H1 (cell line): ENCODE measurements around the gene SAG.

Experiments used
- CTCF ChIP-seq, 3 experiments: IDR thresholded peaks; 1 replicate in 2 of 3; 2 replicates in 1 of 3; pipeline versions ENCODE4 v1.5.1 to v1.6.1; 2011; ENCODE audit warnings: low read length in 3 of 3, mild to moderate bottlenecking in 3 of 3, inconsistent platforms in 2 of 3, low read depth in 1 of 3, moderate library complexity in 1 of 3; ENCODE audit not compliant: insufficient read depth in 1 of 3; ENCODE audit errors: control extremely low read depth in 1 of 3
- EZH2 ChIP-seq: fragments of 200-600 bp; sonication (generic); IDR thresholded peaks from 2 replicates; pipeline ENCODE4 v1.7.1; 2012; ENCODE audit warnings: low read depth, mild to moderate bottlenecking, moderate library complexity, low read length, inconsistent platforms; ENCODE audit not compliant: severe bottlenecking
- POLR2A ChIP-seq, 2 experiments: IDR thresholded peaks; 1 replicate in 1 of 2; 2 replicates in 1 of 2; pipeline ENCODE4 v1.6.1; 2011; ENCODE audit warnings: low read depth in 2 of 2, low read length in 2 of 2, mild to moderate bottlenecking in 2 of 2; ENCODE audit errors: control extremely low read depth in 1 of 2
- POLR2AphosphoS5 ChIP-seq: IDR thresholded peaks from 2 replicates; pipeline ENCODE4 v1.6.1; 2011; ENCODE audit warnings: low read depth, low read length
- SIN3A ChIP-seq, 2 experiments: IDR thresholded peaks in 1 of 2; conservative IDR thresholded peaks in 1 of 2; 2 replicates each; pipeline ENCODE4 v1.6.1; 2011 to 2012; ENCODE audit warnings: low read length in 2 of 2, improper control_type of control experiment in 1 of 2, low read depth in 1 of 2, mild to moderate bottlenecking in 1 of 2
- SRF ChIP-seq: IDR thresholded peaks from 2 replicates; pipeline ENCODE4 v1.6.1; 2011; ENCODE audit warnings: mild to moderate bottlenecking, low read depth, low read length, moderate library complexity

GRCh38 chr2:233259730-233260129 lies 47.9 kb upstream of the SAG start:
- TF ChIP-seq SRF = no peak
- TF ChIP-seq POLR2A (IDR thresholded peaks at IDR 0.05; ENCODE audit: control extremely low read depth in 1 of 2, low read depth in 2 of 2, low read length in 2 of 2) = no peak
- TF ChIP-seq SIN3A (conservative IDR thresholded peaks at IDR 0.05 in 1 of 2, IDR thresholded peaks at IDR 0.05 in 1 of 2; ENCODE audit: low read depth in 1 of 2, low read length in 2 of 2) = no peak
- TF ChIP-seq CTCF (IDR thresholded peaks at IDR 0.05; ENCODE audit: control extremely low read depth in 1 of 3, insufficient read depth in 1 of 3, low read depth in 1 of 3, low read length in 3 of 3) = no peak
- no peak for TF ChIP-seq POLR2AphosphoS5
- no peak for TF ChIP-seq EZH2
